Uterus (tissue), 4 donors: Measurements from ENCODE around the gene CPSF4. TPM values are rescaled to one million over a fixed set of nuclear protein-coding genes. Genes with fewer than 3 reads are reported as not detected.

Source experiments
- DNase-seq, 2 donors: peaks; one replicate each; pipeline ENCODE4 v3.0.0-alpha.2; 2019 to 2020
- H3K27ac ChIP-seq, 2 donors: fragments of 200-600 bp; sonication (generic); 1 replicate in 1 of 2; 2 replicates in 1 of 2; pipeline ENCODE4 v1.5.1; 2016 to 2018
- H3K27me3 ChIP-seq, 2 donors: fragments of 200-600 bp; sonication (generic); one replicate each; pipeline ENCODE4 v1.5.1; 2018 to 2019; ENCODE audit warnings: control low read depth in 1 of 2
- H3K36me3 ChIP-seq, 2 donors: fragments of 200-600 bp; sonication (generic); one replicate each; pipeline ENCODE4 v1.5.1; 2019; ENCODE audit warnings: control low read depth in 1 of 2
- H3K4me1 ChIP-seq, 2 donors: fragments of 200-600 bp; sonication (generic); one replicate each; pipeline ENCODE4 v1.5.1; 2018 to 2019; ENCODE audit warnings: control low read depth in 1 of 2
- H3K4me3 ChIP-seq, 2 donors: fragments of 200-600 bp; sonication (generic); 1 replicate in 1 of 2; 2 replicates in 1 of 2; pipeline ENCODE4 v1.5.1; 2018 to 2019; ENCODE audit warnings: mild to moderate bottlenecking in 1 of 2
- H3K9me3 ChIP-seq, 2 donors: fragments of 200-600 bp; sonication (generic); one replicate each; pipeline ENCODE4 v1.5.1; 2019; ENCODE audit warnings: control low read depth in 1 of 2
- POLR2A ChIP-seq, 2 donors: fragments of 450-650 bp; IDR thresholded peaks; one replicate each; pipeline ENCODE4 v1.6.1; 2016; ENCODE audit warnings: antibody characterized with exemption in 2 of 2, mild to moderate bottlenecking in 1 of 2, moderate library complexity in 1 of 2
- intact Hi-C: fragments of 100-400 bp; cut with DNase I; formaldehyde crosslinking; loops from one replicate; pipeline ENCODE4 v1.15.1; 2023; ENCODE audit warnings: low total_unique reads
- total RNA-seq, 4 donors: library from RNA; depleted of rRNA in 3 of 4; stranded (reverse); fragments of >200 nt in 3 of 4; gene quantifications; one replicate each; pipeline versions ENCODE4 v1.1.0 to v1.2.4, GENCODE V29; 2014 to 2023
- TF ChIP-seq, protein P1 (sequence below), 4 experiments: fragments of 200-600 bp in 2 of 4; fragments of 450-650 bp in 2 of 4; sonication (generic) in 2 of 4; IDR thresholded peaks; one replicate each; pipeline ENCODE4 v1.5.1; 2016 to 2019; ENCODE audit warnings: antibody characterized with exemption in 4 of 4, mild to moderate bottlenecking in 2 of 4, moderate library complexity in 1 of 4
- donor health status: DM: yes; HTN: yes; CAD: no.

Gene CPSF4
- total RNA-seq, 4 donors from 2014 or later, result 23.8 to 67.9 (median 38.4) TPM

DNA sequence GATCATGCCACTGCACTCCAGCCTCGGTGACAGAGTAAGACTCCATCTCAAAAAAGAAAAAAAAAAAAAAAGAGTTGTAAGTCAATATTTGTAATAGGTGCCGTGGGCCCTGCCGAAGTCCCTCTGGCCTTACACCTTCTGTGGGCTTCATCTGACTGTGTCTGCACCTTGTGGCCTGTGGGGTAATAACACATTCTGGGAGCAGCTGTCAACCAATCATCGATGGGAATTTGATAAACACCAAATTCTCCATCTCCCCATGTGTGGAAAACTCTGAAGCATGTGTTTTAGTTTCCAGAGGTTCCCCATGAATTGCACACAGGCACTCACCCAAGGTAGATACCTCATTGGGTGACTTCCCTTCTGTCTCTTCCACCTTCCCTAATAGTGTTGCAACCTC, 50.5 kb downstream of the CPSF4 start:
- no peaks in the 10 kb centered on the region for H3K27me3 ChIP-seq

DNA sequence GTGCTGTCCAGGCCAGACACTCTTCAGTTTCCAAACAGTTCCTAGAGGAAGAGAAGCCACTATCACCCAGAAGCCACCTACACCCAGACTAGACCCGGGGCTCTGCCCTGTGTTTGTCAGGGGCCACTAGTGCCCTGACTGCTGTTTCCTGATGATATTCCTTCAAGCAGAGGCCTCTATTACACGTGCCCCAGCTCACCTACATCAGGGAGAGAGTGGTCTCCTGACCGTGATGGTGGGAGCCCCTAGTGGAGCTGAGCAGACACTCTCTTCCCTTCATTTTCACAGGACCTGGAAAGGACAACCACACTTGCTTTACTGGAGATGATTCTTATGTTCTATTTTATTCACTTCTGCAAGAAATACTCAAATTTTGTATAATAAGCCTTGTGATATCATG, 52.1 kb downstream of the CPSF4 start:
- H3K4me3 ChIP-seq, result no peak overlapping the region
- H3K27me3 ChIP-seq, result no peaks in the 10 kb centered on the region
- H3K4me1 ChIP-seq, result no peaks in the 10 kb centered on the region
- peaks cover 0 to 19% of the 10 kb centered on the region in 2 donors for H3K9me3 ChIP-seq
- no peak overlapping the region for H3K27ac ChIP-seq
- DNase-seq, result no peak
- no peak for TF ChIP-seq POLR2A (IDR thresholded peaks at IDR 0.05)
- TF ChIP-seq, protein P1, sequence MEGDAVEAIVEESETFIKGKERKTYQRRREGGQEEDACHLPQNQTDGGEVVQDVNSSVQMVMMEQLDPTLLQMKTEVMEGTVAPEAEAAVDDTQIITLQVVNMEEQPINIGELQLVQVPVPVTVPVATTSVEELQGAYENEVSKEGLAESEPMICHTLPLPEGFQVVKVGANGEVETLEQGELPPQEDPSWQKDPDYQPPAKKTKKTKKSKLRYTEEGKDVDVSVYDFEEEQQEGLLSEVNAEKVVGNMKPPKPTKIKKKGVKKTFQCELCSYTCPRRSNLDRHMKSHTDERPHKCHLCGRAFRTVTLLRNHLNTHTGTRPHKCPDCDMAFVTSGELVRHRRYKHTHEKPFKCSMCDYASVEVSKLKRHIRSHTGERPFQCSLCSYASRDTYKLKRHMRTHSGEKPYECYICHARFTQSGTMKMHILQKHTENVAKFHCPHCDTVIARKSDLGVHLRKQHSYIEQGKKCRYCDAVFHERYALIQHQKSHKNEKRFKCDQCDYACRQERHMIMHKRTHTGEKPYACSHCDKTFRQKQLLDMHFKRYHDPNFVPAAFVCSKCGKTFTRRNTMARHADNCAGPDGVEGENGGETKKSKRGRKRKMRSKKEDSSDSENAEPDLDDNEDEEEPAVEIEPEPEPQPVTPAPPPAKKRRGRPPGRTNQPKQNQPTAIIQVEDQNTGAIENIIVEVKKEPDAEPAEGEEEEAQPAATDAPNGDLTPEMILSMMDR (IDR thresholded peaks at IDR 0.05), result no peak
- intact Hi-C loops, result no loop called here
- H3K36me3 ChIP-seq, result no peaks in the 10 kb centered on the region

More for the DNA sequence above, 50.5 kb downstream of the CPSF4 start:
- intact Hi-C loops, result no loop called here
- DNase-seq, result no peak
- H3K4me3 ChIP-seq, result no peak overlapping the region
- H3K9me3 ChIP-seq, result peaks cover 0 to 11% of the 10 kb centered on the region in 2 donors
- H3K4me1 ChIP-seq, result no peaks in the 10 kb centered on the region
- H3K36me3 ChIP-seq, result no peaks in the 10 kb centered on the region
- no peak overlapping the region for H3K27ac ChIP-seq
- TF ChIP-seq, protein P1 (IDR thresholded peaks at IDR 0.05), result no peak
- no peak for TF ChIP-seq POLR2A (IDR thresholded peaks at IDR 0.05)

DNA sequence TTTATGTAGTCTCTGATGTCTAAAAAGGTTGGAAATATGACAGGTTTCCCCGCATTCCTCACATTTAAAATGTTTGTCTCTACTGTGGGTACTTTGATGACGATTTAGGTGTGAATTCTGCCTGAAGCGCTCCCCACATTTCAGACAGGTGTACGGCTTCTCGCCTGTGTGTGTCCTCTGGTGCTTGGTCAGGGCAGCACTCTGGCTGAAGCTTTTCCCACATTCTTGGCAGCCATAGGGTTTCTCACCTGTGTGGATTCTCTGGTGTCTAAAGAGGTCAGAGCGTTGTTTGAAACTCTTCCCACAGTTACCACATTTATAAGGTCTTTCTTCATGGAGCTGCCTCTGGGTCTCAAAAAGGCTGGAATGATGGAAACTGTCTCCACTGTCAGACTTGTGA, 55.1 kb downstream of the CPSF4 start:
- intact Hi-C loops, result no loop called here
- H3K4me3 ChIP-seq, result no peak overlapping the region
- no peak overlapping the region for H3K27ac ChIP-seq
- peaks cover 0 to 19% of the 10 kb centered on the region in 2 donors for H3K9me3 ChIP-seq
- TF ChIP-seq, protein P1 (IDR thresholded peaks at IDR 0.05), result no peak
- no peak for TF ChIP-seq POLR2A (IDR thresholded peaks at IDR 0.05)
- no peak for DNase-seq
- no peaks in the 10 kb centered on the region for H3K27me3 ChIP-seq
- no peaks in the 10 kb centered on the region for H3K36me3 ChIP-seq
- no peaks in the 10 kb centered on the region for H3K4me1 ChIP-seq

DNA sequence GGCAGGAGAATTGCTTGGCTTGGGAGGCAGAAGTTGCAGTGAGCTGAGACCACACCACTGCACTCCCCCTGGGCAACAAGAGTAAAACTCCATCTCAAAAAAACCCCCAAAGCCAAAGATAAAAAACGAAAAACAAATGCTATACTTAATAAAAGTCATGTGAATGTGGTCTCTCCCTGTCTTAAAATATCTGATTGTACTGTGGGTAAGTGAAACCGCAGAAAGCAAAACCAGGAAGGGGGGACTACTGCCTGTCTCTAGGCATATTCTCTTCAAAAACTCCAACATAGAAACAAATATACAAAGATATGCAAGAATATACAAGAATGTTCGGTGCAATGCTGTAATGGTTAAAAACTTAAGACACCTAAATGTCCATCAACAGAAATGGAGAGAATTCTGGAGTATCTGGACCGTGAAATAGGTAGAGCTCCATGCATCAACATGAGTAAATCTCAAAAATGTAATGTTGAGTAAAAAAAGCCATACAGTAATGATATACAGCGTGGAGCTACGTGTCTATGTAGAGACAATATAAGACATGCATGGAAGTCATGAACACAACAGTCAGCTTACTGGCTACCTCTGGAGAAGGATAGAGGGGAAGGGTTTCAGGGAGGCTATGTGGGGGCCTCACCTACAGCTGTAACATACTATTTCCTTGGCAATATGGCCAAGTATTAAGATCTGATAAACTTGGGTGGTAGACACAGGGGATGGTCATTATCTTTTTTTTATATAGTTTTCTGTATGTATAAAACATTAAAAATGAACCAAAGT, 59.2 kb downstream of the CPSF4 start:
- intact Hi-C loops, result no loop called here
- H3K9me3 ChIP-seq, result peaks cover 0 to 19% of the 10 kb centered on the region in 2 donors
- H3K4me3 ChIP-seq, result peak overlapping the region in 1 of 2 donors; percentile 81
- H3K27me3 ChIP-seq, result no peaks in the 10 kb centered on the region
- no peak overlapping the region for H3K27ac ChIP-seq
- DNase-seq, result no peak
- H3K36me3 ChIP-seq, result no peaks in the 10 kb centered on the region
- no peak for TF ChIP-seq POLR2A (IDR thresholded peaks at IDR 0.05)
- TF ChIP-seq, protein P1 (IDR thresholded peaks at IDR 0.05), result no peak
- peaks cover 0 to 4% of the 10 kb centered on the region in 2 donors for H3K4me1 ChIP-seq

DNA sequence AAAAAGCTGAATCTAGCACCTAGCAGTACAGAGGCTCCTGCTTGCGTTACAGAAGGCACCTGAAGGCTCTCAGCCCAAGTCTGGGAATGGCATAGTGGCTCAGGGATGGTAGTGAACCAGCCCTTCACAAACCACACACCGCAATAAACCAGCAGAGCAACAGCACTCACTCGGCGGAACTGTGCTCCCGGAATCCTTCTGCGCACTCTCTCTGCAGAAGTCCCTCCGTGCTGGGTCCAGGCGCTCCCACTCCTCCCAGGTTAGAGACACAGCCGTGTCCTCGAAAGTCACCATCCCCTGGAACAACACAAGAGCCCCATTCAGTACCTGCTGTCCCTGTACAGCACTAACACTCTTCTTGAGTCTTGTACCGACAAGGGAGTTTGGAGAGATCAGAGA, 59.8 kb downstream of the CPSF4 start:
- Histone ChIP-seq H3K27me3 (no peaks in the 10 kb centered on the region), H3K9me3 (peaks cover 0 to 14% of the 10 kb centered on the region in 2 donors), H3K4me1 (peaks cover 0 to 4% of the 10 kb centered on the region in 2 donors), H3K27ac (peak overlapping the region in 1 of 2 donors; percentile 92), H3K36me3 (no peaks in the 10 kb centered on the region), H3K4me3 (peak overlapping the region; percentile 81 to 84)
- no peak for TF ChIP-seq POLR2A (IDR thresholded peaks at IDR 0.05)
- TF ChIP-seq, protein P1 (IDR thresholded peaks at IDR 0.05), result no peak
- no peak for DNase-seq
- intact Hi-C loops, result no loop called here
